WERI-Rb-1 (cell line): ENCODE results near the gene TRAF3.
"Not testable (repeated sequence)": the region's sequence is repeated elsewhere in the genome, so short reads cannot be mapped to it uniquely, and the experiment has no call there.

Source experiments
- DNase-seq: peaks from one replicate; pipeline ENCODE4 v3.0.0-alpha.2; 2020
- H3K27ac ChIP-seq: fragments of 250-450 bp; sonication (Bioruptor Pico); 2 replicates; pipeline ENCODE4 v1.5.1; 2020; ENCODE audit warnings: mild to moderate bottlenecking, moderate library complexity
- H3K27me3 ChIP-seq: fragments of 250-450 bp; sonication (Bioruptor Pico); 2 replicates; pipeline ENCODE4 v1.5.1; 2021; ENCODE audit warnings: mild to moderate bottlenecking, low read depth, moderate library complexity; ENCODE audit not compliant: insufficient read depth, severe bottlenecking
- H3K36me3 ChIP-seq: fragments of 250-450 bp; sonication (Bioruptor Pico); 2 replicates; pipeline ENCODE4 v1.5.1; 2020; ENCODE audit warnings: mild to moderate bottlenecking, moderate library complexity
- H3K4me3 ChIP-seq: 2 replicates; pipeline ENCODE4 v1.5.1; 2011; ENCODE audit warnings: low read depth, mild to moderate bottlenecking, control low read depth, low read length
- H3K9me3 ChIP-seq: fragments of 250-450 bp; sonication (Bioruptor Pico); 2 replicates; pipeline ENCODE4 v1.5.1; 2021; ENCODE audit warnings: mild to moderate bottlenecking, moderate library complexity; ENCODE audit not compliant: severe bottlenecking
- CTCF ChIP-seq: IDR thresholded peaks from 2 replicates; pipeline ENCODE4 v1.5.1; 2011; ENCODE audit warnings: low read depth, mild to moderate bottlenecking, control low read depth, inconsistent platforms, low read length

Gene TRAF3

GRCh38 chr14:102859911-102860310 lies 82.7 kb downstream of the TRAF3 start:
- DNase-seq = no peak
- no peak overlapping the region for H3K4me3 ChIP-seq
- TF ChIP-seq CTCF = no peak
- H3K36me3 ChIP-seq = no peaks in the 10 kb centered on the region
- H3K27ac ChIP-seq = no peak overlapping the region
- no peaks in the 10 kb centered on the region for H3K9me3 ChIP-seq
- no peaks in the 10 kb centered on the region for H3K27me3 ChIP-seq

- Histone ChIP-seq H3K27me3 (no peaks in the 10 kb centered on the region), H3K27ac (no peak overlapping the region), H3K9me3 (no peaks in the 10 kb centered on the region), H3K4me3 (no peak overlapping the region), H3K36me3 (no peaks in the 10 kb centered on the region; the same call in 1 of the 2 replicates)
- no peak for TF ChIP-seq CTCF
- no peak for DNase-seq
Observed at GRCh38 chr14:102862154-102862773, 85.0 kb downstream of the TRAF3 start.

- Histone ChIP-seq H3K36me3 (no peaks in the 10 kb centered on the region; the same call in 1 of the 2 replicates), H3K27me3 (no peaks in the 10 kb centered on the region), H3K9me3 (no peaks in the 10 kb centered on the region), H3K27ac (no peak overlapping the region), H3K4me3 (no peak overlapping the region)
- TF ChIP-seq CTCF = no peak
- no peak for DNase-seq
Observed at GRCh38 chr14:102863381-102863780, 86.1 kb downstream of the TRAF3 start.

- not testable (repeated sequence) for H3K4me3 ChIP-seq, H3K36me3 ChIP-seq, H3K27ac ChIP-seq, DNase-seq, H3K27me3 ChIP-seq, H3K9me3 ChIP-seq
Observed at GRCh38 chr14:102865916-102866315, 88.7 kb downstream of the TRAF3 start.

GRCh38 chr14:102866982-102867761 lies 89.9 kb downstream of the TRAF3 start:
- no peaks in the 10 kb centered on the region for H3K9me3 ChIP-seq
- H3K27me3 ChIP-seq = no peaks in the 10 kb centered on the region
- peaks cover 14% of the 10 kb centered on the region for H3K36me3 ChIP-seq
- H3K27ac ChIP-seq = no peak overlapping the region
- no peak for TF ChIP-seq CTCF
- DNase-seq = no peak
- H3K4me3 ChIP-seq = no peak overlapping the region

GRCh38 chr14:102867826-102868580 lies 90.8 kb downstream of the TRAF3 start:
- Histone ChIP-seq H3K27me3 (no peaks in the 10 kb centered on the region), H3K4me3 (no peak overlapping the region), H3K9me3 (no peaks in the 10 kb centered on the region), H3K27ac (no peak overlapping the region), H3K36me3 (peaks cover 17% of the 10 kb centered on the region)
- no peak for TF ChIP-seq CTCF
- no peak for DNase-seq
